Kidney (tissue), 14 donors: Measurements from ENCODE around the gene PSMB11. TPM values are rescaled to one million over a fixed set of nuclear protein-coding genes. Genes with fewer than 3 reads are reported as not detected.

ENCODE experiments used
- DNase-seq, 5 donors: peaks; one replicate each; pipeline ENCODE4 v3.0.0-alpha.2; 2013 to 2020
- FAIRE-seq: peaks from 2 replicates; lab custom pipeline; 2012; peaks lifted over from hg19 to GRCh38; lab: Jason Lieb, UNC
- H3K27ac ChIP-seq, 2 donors: one replicate each; pipeline ENCODE4 v1.7.0; 2013; ENCODE audit warnings: low read depth in 2 of 2, low read length in 2 of 2, inconsistent platforms in 1 of 2
- H3K27me3 ChIP-seq: one replicate; pipeline ENCODE4 v1.7.1; 2013; ENCODE audit warnings: low read length, inconsistent platforms; ENCODE audit not compliant: control insufficient read depth, insufficient read depth
- H3K36me3 ChIP-seq, 3 donors: one replicate each; pipeline versions ENCODE4 v1.7.0 to v1.7.1; 2013; ENCODE audit warnings: low read length in 3 of 3, control low read depth in 1 of 3, inconsistent platforms in 1 of 3; ENCODE audit not compliant: insufficient read depth in 3 of 3, control insufficient read depth in 2 of 3
- H3K4me1 ChIP-seq, 3 donors: one replicate each; pipeline versions ENCODE4 v1.7.0 to v1.7.1; 2013; ENCODE audit warnings: low read length in 3 of 3, inconsistent platforms in 1 of 3, low read depth in 1 of 3; ENCODE audit not compliant: control insufficient read depth in 2 of 3, insufficient read depth in 2 of 3
- H3K4me3 ChIP-seq, 3 donors: one replicate each; pipeline versions ENCODE4 v1.7.0 to v1.8.1; 2013; ENCODE audit warnings: low read length in 3 of 3, control low read depth in 1 of 3, inconsistent platforms in 1 of 3
- H3K9ac ChIP-seq, 3 donors: one replicate each; pipeline versions ENCODE4 v1.7.0 to v1.7.1; 2013; ENCODE audit warnings: low read length in 3 of 3, control low read depth in 1 of 3, inconsistent platforms in 1 of 3
- H3K9me3 ChIP-seq, 3 donors: one replicate each; pipeline versions ENCODE4 v1.7.0 to v1.7.1; 2013; ENCODE audit warnings: low read length in 3 of 3, control low read depth in 1 of 3, inconsistent platforms in 1 of 3; ENCODE audit not compliant: control insufficient read depth in 2 of 3, insufficient read depth in 1 of 3
- CTCF ChIP-seq: IDR thresholded peaks from 3 replicates; pipeline ENCODE4 v1.5.1; 2012; ENCODE audit warnings: mild to moderate bottlenecking, moderate library complexity, borderline replicate concordance; ENCODE audit not compliant: insufficient read depth; ENCODE audit errors: extremely low read depth
- intact Hi-C: fragments of 100-400 bp; cut with DNase I; formaldehyde crosslinking; loops from one replicate; pipeline ENCODE4 v1.11.1; 2022
- polyA plus RNA-seq: library from polyadenylated mRNA; stranded (reverse); fragments of 350-450 nt; fragmentation: Illumina TruSeq; extraction: RNeasy Lipid Tissue Mini Kit (QIAGEN cat#74804); gene quantifications from one replicate; pipeline ENCODE4 v1.2.3, GENCODE V29; 2014; ENCODE audit warnings: low read depth, low replicate concordance; ENCODE audit not compliant: insufficient read depth
- total RNA-seq: library from RNA; stranded (reverse); fragmentation: NEBNext Ultra II Directional; extraction: Animal tissue kit (Norgen Biotek cat#: 25700); gene quantifications from one replicate; pipeline ENCODE4 v1.2.1, GENCODE V29; 2021
- donor health status: control.
- donor health status: control.
- donor health status: control.
- donor health status: control.
- donor health status: control.
- donor health status: DM: yes; HTN: yes; CAD: no.
- donor health status: Normal renal cell carcinoma (clear cell type).

The PSMB11 gene
- total and polyA plus RNA-seq, 2 donors from 2014 or later = not detected

GRCh38 chr14:23079716-23080115 lies 37.7 kb downstream of the PSMB11 start:
- FAIRE-seq (no peak), DNase-seq (no peak)
- peaks cover 0 to 3% (median 0%) of the 10 kb centered on the region in 3 donors for H3K4me1 ChIP-seq
- H3K4me3 ChIP-seq = no peak overlapping the region
- H3K36me3 ChIP-seq = peaks cover 26 to 77% (median 46%) of the 10 kb centered on the region in 3 donors
- no peak overlapping the region for H3K27ac ChIP-seq
- intact Hi-C loops = no loop called here
- no peaks in the 10 kb centered on the region for H3K9me3 ChIP-seq
- no peak for TF ChIP-seq CTCF
- no peak overlapping the region for H3K9ac ChIP-seq
- H3K27me3 ChIP-seq = no peaks in the 10 kb centered on the region

- H3K27ac ChIP-seq = no peak overlapping the region
- no peak overlapping the region for H3K4me3 ChIP-seq
- peaks cover 0 to 3% (median 0%) of the 10 kb centered on the region in 3 donors for H3K4me1 ChIP-seq
- H3K9ac ChIP-seq = no peak overlapping the region
- H3K36me3 ChIP-seq = peaks cover 23 to 75% (median 42%) of the 10 kb centered on the region in 3 donors
- H3K9me3 ChIP-seq = no peaks in the 10 kb centered on the region
- FAIRE-seq (no peak), DNase-seq (no peak)
- H3K27me3 ChIP-seq = no peaks in the 10 kb centered on the region
- no peak for TF ChIP-seq CTCF
- intact Hi-C loops = no loop called here
Observed at GRCh38 chr14:23080474-23080873, 38.5 kb downstream of the PSMB11 start.

GRCh38 chr14:23085458-23085857 lies 43.4 kb downstream of the PSMB11 start:
- no peaks in the 10 kb centered on the region for H3K9me3 ChIP-seq
- TF ChIP-seq CTCF = no peak
- no peaks in the 10 kb centered on the region for H3K27me3 ChIP-seq
- H3K27ac ChIP-seq = no peak overlapping the region
- no peaks in the 10 kb centered on the region for H3K4me1 ChIP-seq
- H3K9ac ChIP-seq = no peak overlapping the region
- peaks cover 16 to 55% (median 36%) of the 10 kb centered on the region in 3 donors for H3K36me3 ChIP-seq
- intact Hi-C loops = no loop called here
- DNase-seq = no peak
- FAIRE-seq = no peak
- H3K4me3 ChIP-seq = no peak overlapping the region

- intact Hi-C loops = no loop called here
- H3K9me3 ChIP-seq = no peaks in the 10 kb centered on the region
- no peak overlapping the region for H3K27ac ChIP-seq
- H3K4me3 ChIP-seq = no peak overlapping the region
- FAIRE-seq = no peak
- H3K27me3 ChIP-seq = no peaks in the 10 kb centered on the region
- H3K36me3 ChIP-seq = peaks cover 14 to 46% (median 33%) of the 10 kb centered on the region in 3 donors
- no peak for TF ChIP-seq CTCF
- H3K4me1 ChIP-seq = no peaks in the 10 kb centered on the region
- no peak for DNase-seq
- H3K9ac ChIP-seq = no peak overlapping the region
Observed at GRCh38 chr14:23086565-23086964, 44.6 kb downstream of the PSMB11 start.
